GM12878 (cell line): ENCODE data around the gene SALL1. TPM values are rescaled to one million over a fixed set of nuclear protein-coding genes. Genes with fewer than 3 reads are reported as not detected.

Experiments
- ATAC-seq: fragments of 200-7000 bp; cut with Tn5 transposase; 3 replicates; pipeline ENCODE4 v1.9.1; 2020; ENCODE audit warnings: mild to moderate bottlenecking, moderate library complexity
- BruUV-seq: library from RNA; stranded (reverse); fragments of 400-500 nt; replicated peaks from 2 replicates; lab custom pipeline; 2021; lab: Mats Ljungman, UMichigan
- CTCF ChIA-PET: fragments of 300-600 bp; sonication (Branson Sonifier 250); formaldehyde crosslinking; extraction: SDS; loops from one replicate; lab custom pipeline; 2021; ENCODE audit warnings: inconsistent platforms; lab: Yijun Ruan, JAX
- POLR2A ChIA-PET: fragments of 350-600 bp; formaldehyde crosslinking; extraction: SDS; loops from one replicate; lab custom pipeline; 2021; ENCODE audit warnings: inconsistent platforms; lab: Charles Lee
- RAD21 ChIA-PET: fragments of 300-600 bp; sonication (Branson Sonifier 250); formaldehyde crosslinking; loops from one replicate; lab custom pipeline; 2023; ENCODE audit warnings: antibody characterized with exemption; ENCODE audit not compliant: unreplicated experiment; lab: Charles Lee
- SMC1A ChIA-PET: fragments of 300-600 bp; sonication (Branson Sonifier 250); formaldehyde crosslinking; loops from one replicate; lab custom pipeline; 2023; ENCODE audit not compliant: unreplicated experiment, uncharacterized antibody; lab: Charles Lee
- DNase-seq: peaks from one replicate; pipeline ENCODE4 v3.0.0-alpha.2; 2011; ENCODE audit warnings: low read depth, low spot score
- FAIRE-seq: peaks from 3 replicates; lab custom pipeline; 2011; peaks lifted over from hg19 to GRCh38; lab: Jason Lieb, UNC
- H2AFZ ChIP-seq: 2 replicates; pipeline ENCODE4 v1.6.0; 2011; ENCODE audit warnings: low read depth, low read length, control low read depth; ENCODE audit not compliant: control insufficient read depth
- H3K27ac ChIP-seq: 2 replicates; pipeline ENCODE4 v1.5.1; 2011; ENCODE audit warnings: control low read depth; ENCODE audit not compliant: control insufficient read depth, insufficient read depth
- H3K27me3 ChIP-seq, 2 experiments: replicated peaks in 1 of 2; 2 replicates each; pipeline versions ENCODE4 v1.6.0 to v1.6.1; 2011; ENCODE audit warnings: low read length in 1 of 2; ENCODE audit not compliant: control insufficient read depth in 2 of 2, insufficient read depth in 2 of 2
- H3K36me3 ChIP-seq, 2 experiments: 2 replicates each; pipeline ENCODE4 v1.5.1; 2011; ENCODE audit warnings: low read length in 1 of 2; ENCODE audit not compliant: control insufficient read depth in 2 of 2, insufficient read depth in 2 of 2
- H3K4me1 ChIP-seq: 2 replicates; pipeline ENCODE4 v1.6.1; 2011; ENCODE audit warnings: mild to moderate bottlenecking, low read length, moderate library complexity, mixed read lengths; ENCODE audit not compliant: control insufficient read depth, insufficient read depth
- H3K4me2 ChIP-seq: 2 replicates; pipeline ENCODE4 v1.6.0; 2011; ENCODE audit warnings: control low read depth; ENCODE audit not compliant: control insufficient read depth, insufficient read depth
- H3K4me3 ChIP-seq: fragments of 200-600 bp; sonication (generic); 2 replicates; pipeline ENCODE4 v1.5.1; 2016
- H3K79me2 ChIP-seq: 2 replicates; pipeline ENCODE4 v1.6.0; 2011; ENCODE audit warnings: low read length; ENCODE audit not compliant: control insufficient read depth, insufficient read depth
- H3K9ac ChIP-seq: 2 replicates; pipeline ENCODE4 v1.8.0; 2011; ENCODE audit warnings: low read length, control low read depth, mixed read lengths; ENCODE audit not compliant: control insufficient read depth, insufficient read depth
- H3K9me3 ChIP-seq: replicated peaks from 3 replicates; pipeline ENCODE4 v1.5.1; 2011; ENCODE audit warnings: mild to moderate bottlenecking, low read length; ENCODE audit not compliant: control insufficient read depth, insufficient read depth
- H4K20me1 ChIP-seq: 2 replicates; pipeline ENCODE4 v1.6.0; 2011; ENCODE audit not compliant: control insufficient read depth, insufficient read depth
- CEBPB ChIP-seq, 2 experiments: fragments of 150-350 bp in 1 of 2; IDR thresholded peaks; 2 replicates each; pipeline ENCODE4 v1.6.1; 2012 to 2014; ENCODE audit warnings: low read depth in 2 of 2, low read length in 2 of 2, borderline replicate concordance in 1 of 2, inconsistent platforms in 1 of 2
- NBN ChIP-seq: fragments of 450-650 bp; IDR thresholded peaks from 2 replicates; pipeline ENCODE4 v1.6.1; 2016
- NRF1 ChIP-seq: conservative IDR thresholded peaks from 2 replicates; pipeline ENCODE4 v1.6.1; 2011; ENCODE audit warnings: mild to moderate bottlenecking, low read depth, low read length, improper control_type of control experiment
- SUPT20H ChIP-seq: IDR thresholded peaks from 2 replicates; pipeline ENCODE4 v1.6.1; 2011; ENCODE audit warnings: low read depth, mild to moderate bottlenecking, low read length, moderate library complexity, borderline replicate concordance; ENCODE audit not compliant: control insufficient read depth
- TCF3 ChIP-seq: IDR thresholded peaks from 2 replicates; pipeline ENCODE4 v1.6.1; 2012; ENCODE audit warnings: low read depth, mild to moderate bottlenecking, low read length, borderline replicate concordance; ENCODE audit not compliant: insufficient read depth
- WGBS: methylation state at CpG from one replicate; pipeline ENCODE4 v1.1.6; 2016; ENCODE audit warnings: low lambda C conversion rate; ENCODE audit not compliant: insufficient replicate concordance, insufficient coverage; ENCODE audit errors: missing lambda C conversion rate; 5-methylcytosine and 5-hydroxymethylcytosine counted together
- in situ Hi-C: fragments of 300-500 bp; cut with MboI; formaldehyde crosslinking; loops from 9 replicates; pipeline ENCODE4 v1.14.3; 2018; ENCODE audit warnings: mixed read lengths
- intact Hi-C: fragments of 100-400 bp; cut with micrococcal nuclease; formaldehyde crosslinking; loops from one replicate; pipeline ENCODE4 v1.14.2; 2022; ENCODE audit not compliant: unreplicated experiment
- polyA plus RNA-seq, 11 experiments: library from polyadenylated mRNA; depleted of rRNA in 4 of 11; unstranded in 6 of 11; stranded (reverse) in 5 of 11; fragments of >200 nt; fragmentation: Nextera tagmentation in 4 of 11; fragmentation: Illumina TruSeq in 1 of 11; extraction: Ambion mirVana in 4 of 11; extraction: Trizol in 1 of 11; gene quantifications; 1 replicate in 1 of 11; 2 replicates in 10 of 11; pipeline versions ENCODE4 v1.2.1 to v1.2.3, GENCODE V29; 2011 to 2016; ENCODE audit warnings: inconsistent platforms in 2 of 11, missing spikeins in 2 of 11, low read depth in 1 of 11
- total RNA-seq, 4 experiments: library from RNA; depleted of rRNA in 3 of 4; stranded (reverse); fragments of >200 nt in 3 of 4; fragmentation: Illumina TruSeq in 1 of 4; extraction: Trizol in 1 of 4; gene quantifications; 2 replicates each; pipeline versions ENCODE4 v1.2.1 to v1.2.3, GENCODE V29; 2013 to 2021
- TF ChIP-seq, protein P1 (sequence below): fragments of 450-650 bp; IDR thresholded peaks from 2 replicates; pipeline ENCODE4 v1.6.1; 2016; ENCODE audit warnings: mild to moderate bottlenecking, moderate library complexity, borderline replicate concordance
- TF ChIP-seq, protein P2 (sequence below): fragments of 450-650 bp; IDR thresholded peaks from 2 replicates; pipeline ENCODE4 v1.6.1; 2017; ENCODE audit warnings: low read depth, mild to moderate bottlenecking, moderate library complexity
- TF ChIP-seq, protein P3 (sequence below): IDR thresholded peaks from 2 replicates; pipeline ENCODE4 v1.6.1; 2012; ENCODE audit warnings: low read depth, low read length, improper control_type of control experiment

The SALL1 gene
- total and polyA plus RNA-seq, 10 of the 15 experiments (the other 5 are each of a cell fraction or from before 2014, with no cell fraction given) = 0.01 to 0.08 (median 0.03) TPM; not detected in 6

DNA sequence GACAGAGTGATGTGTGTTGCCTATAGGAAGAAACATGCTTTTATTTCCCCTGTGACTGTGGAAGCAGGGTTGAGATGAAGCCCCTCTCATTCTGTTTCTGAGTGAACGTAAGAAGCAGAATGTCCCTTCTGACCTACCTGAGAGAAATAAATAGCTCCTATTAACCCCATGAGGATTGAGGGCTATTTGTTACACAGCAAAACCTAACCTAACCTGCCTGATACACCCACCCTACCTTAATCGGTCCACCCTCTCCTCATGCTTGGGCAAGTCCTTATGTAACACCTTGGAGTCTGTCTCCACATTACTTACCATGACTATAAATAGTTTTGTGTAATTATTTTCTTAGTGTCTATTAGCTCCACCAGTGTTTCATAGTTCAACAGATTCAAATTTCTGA lies 41.9 kb downstream of the SALL1 start:
- no peaks in the 10 kb centered on the region for H3K9me3 ChIP-seq

More for the DNA sequence above, 41.9 kb downstream of the SALL1 start:
- RAD21 ChIA-PET = no interaction called here
- Histone ChIP-seq H4K20me1 (no peaks in the 10 kb centered on the region; the same call in 1 of the 2 replicates), H3K27me3 (peaks cover 0 to 8% of the 10 kb centered on the region in 2 experiments; a peak in 2 of 4 replicates), H3K27ac (no peak overlapping the region), H3K9ac (no peak overlapping the region), H3K4me1 (no peaks in the 10 kb centered on the region), H3K79me2 (no peaks in the 10 kb centered on the region), H3K4me2 (no peak overlapping the region), H3K36me3 (no peaks in the 10 kb centered on the region), H2AFZ (no peak overlapping the region), H3K4me3 (no peak overlapping the region)
- CTCF ChIA-PET = no interaction called here
- POLR2A ChIA-PET = no interaction called here
- in situ Hi-C loops = no loop called here
- no TSS peak for BruUV-seq
- DNase-seq (no peak), ATAC-seq (no peak), FAIRE-seq (no peak)
- TF ChIP-seq NRF1 (no peak), CEBPB (IDR thresholded peaks at IDR 0.05; ENCODE audit: borderline replicate concordance in 1 of 2, low read depth in 2 of 2, low read length in 2 of 2) (no peak), TCF3 (no peak), NBN (no peak), SUPT20H (no peak)
- TF ChIP-seq, protein P1, sequence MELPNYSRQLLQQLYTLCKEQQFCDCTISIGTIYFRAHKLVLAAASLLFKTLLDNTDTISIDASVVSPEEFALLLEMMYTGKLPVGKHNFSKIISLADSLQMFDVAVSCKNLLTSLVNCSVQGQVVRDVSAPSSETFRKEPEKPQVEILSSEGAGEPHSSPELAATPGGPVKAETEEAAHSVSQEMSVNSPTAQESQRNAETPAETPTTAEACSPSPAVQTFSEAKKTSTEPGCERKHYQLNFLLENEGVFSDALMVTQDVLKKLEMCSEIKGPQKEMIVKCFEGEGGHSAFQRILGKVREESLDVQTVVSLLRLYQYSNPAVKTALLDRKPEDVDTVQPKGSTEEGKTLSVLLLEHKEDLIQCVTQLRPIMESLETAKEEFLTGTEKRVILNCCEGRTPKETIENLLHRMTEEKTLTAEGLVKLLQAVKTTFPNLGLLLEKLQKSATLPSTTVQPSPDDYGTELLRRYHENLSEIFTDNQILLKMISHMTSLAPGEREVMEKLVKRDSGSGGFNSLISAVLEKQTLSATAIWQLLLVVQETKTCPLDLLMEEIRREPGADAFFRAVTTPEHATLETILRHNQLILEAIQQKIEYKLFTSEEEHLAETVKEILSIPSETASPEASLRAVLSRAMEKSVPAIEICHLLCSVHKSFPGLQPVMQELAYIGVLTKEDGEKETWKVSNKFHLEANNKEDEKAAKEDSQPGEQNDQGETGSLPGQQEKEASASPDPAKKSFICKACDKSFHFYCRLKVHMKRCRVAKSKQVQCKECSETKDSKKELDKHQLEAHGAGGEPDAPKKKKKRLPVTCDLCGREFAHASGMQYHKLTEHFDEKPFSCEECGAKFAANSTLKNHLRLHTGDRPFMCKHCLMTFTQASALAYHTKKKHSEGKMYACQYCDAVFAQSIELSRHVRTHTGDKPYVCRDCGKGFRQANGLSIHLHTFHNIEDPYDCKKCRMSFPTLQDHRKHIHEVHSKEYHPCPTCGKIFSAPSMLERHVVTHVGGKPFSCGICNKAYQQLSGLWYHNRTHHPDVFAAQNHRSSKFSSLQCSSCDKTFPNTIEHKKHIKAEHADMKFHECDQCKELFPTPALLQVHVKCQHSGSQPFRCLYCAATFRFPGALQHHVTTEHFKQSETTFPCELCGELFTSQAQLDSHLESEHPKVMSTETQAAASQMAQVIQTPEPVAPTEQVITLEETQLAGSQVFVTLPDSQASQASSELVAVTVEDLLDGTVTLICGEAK = no peak
- TF ChIP-seq, protein P2, sequence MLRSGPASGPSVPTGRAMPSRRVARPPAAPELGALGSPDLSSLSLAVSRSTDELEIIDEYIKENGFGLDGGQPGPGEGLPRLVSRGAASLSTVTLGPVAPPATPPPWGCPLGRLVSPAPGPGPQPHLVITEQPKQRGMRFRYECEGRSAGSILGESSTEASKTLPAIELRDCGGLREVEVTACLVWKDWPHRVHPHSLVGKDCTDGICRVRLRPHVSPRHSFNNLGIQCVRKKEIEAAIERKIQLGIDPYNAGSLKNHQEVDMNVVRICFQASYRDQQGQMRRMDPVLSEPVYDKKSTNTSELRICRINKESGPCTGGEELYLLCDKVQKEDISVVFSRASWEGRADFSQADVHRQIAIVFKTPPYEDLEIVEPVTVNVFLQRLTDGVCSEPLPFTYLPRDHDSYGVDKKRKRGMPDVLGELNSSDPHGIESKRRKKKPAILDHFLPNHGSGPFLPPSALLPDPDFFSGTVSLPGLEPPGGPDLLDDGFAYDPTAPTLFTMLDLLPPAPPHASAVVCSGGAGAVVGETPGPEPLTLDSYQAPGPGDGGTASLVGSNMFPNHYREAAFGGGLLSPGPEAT = no peak
- TF ChIP-seq, protein P3, sequence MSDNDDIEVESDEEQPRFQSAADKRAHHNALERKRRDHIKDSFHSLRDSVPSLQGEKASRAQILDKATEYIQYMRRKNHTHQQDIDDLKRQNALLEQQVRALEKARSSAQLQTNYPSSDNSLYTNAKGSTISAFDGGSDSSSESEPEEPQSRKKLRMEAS = no peak
- SMC1A ChIA-PET = interaction anchor here (1.2 kb wide), 1 partner anchor 40 kb away, joined by 3 read pairs; no protein-coding TSS in a partner anchor
- 82% methylated on average over 2 of the region's 2 CpGs for WGBS
- intact Hi-C loops = no loop called here
